Kidney epithelial cell (primary cell): ENCODE measurements around the gene KRTAP10-5. TPM values are rescaled to one million over a fixed set of nuclear protein-coding genes. Genes with fewer than 3 reads are reported as not detected.
"Not testable (repeated sequence)": the region's sequence is repeated elsewhere in the genome, so short reads cannot be mapped to it uniquely, and the experiment has no call there.

Experiments used
- DNase-seq: peaks from one replicate; pipeline ENCODE4 v3.0.0-alpha.2; 2010; ENCODE audit warnings: low read depth
- H3K27me3 ChIP-seq: 2 replicates; pipeline ENCODE4 v1.6.0; 2011; ENCODE audit warnings: low read length; ENCODE audit not compliant: control insufficient read depth, insufficient read depth
- H3K36me3 ChIP-seq: 2 replicates; pipeline ENCODE4 v1.5.1; 2011; ENCODE audit warnings: low read length; ENCODE audit not compliant: control insufficient read depth, insufficient read depth
- H3K4me3 ChIP-seq: 2 replicates; pipeline ENCODE4 v1.5.1; 2011; ENCODE audit warnings: low read depth, mild to moderate bottlenecking, control low read depth, low read length
- total RNA-seq: library from RNA; depleted of rRNA; stranded (reverse); fragments of >200 nt; gene quantifications from 2 replicates; pipeline ENCODE4 v1.2.3, GENCODE V29; 2015
- TF ChIP-seq, protein P1 (sequence below): IDR thresholded peaks from 2 replicates; pipeline ENCODE4 v1.5.1; 2011; ENCODE audit warnings: mild to moderate bottlenecking, moderate library complexity, low read length, control low read depth, inconsistent platforms; ENCODE audit not compliant: insufficient read depth, poor library complexity, severe bottlenecking

Gene KRTAP10-5, protein sequence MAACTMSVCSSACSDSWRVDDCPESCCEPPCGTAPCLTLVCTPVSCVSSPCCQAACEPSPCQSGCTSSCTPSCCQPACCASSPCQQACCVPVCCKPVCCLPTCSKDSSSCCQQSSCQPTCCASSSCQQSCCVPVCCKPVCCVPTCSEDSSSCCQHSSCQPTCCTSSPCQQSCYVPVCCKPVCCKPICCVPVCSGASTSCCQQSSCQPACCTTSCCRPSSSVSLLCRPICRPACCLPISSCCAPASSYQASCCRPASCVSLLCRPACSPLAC
- not detected in 2 replicates for total RNA-seq

DNA sequence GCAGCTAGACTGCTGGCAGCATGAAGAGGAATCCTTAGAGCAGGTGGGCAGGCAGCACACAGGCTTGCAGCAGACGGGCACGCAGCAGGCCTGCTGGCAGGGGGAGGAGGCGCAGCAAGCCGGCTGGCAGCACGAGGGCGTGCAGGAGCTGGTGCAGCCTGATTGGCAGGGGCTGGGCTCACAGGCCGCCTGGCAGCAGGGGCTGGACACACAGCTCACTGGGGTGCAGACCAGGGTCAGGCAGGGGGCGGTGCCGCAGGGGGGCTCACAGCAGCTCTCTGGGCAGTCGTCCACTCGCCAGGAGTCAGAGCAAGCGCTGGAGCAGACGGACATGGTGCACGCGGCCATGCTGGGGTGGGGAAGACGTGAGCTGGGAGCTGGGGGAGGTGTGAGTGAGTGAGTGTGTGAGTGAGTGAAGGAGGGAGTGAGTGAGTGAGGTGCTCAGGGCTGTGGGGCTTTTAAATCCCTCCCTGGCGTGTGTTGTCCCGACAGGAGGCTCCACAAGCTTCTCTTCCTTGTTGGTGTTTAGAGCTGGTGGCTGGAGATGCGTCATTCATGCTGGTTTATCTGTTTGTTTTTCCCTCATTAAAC lies at the start of gene KRTAP10-5:
KRTAP10-5 (minus strand) TSS at position 374 of the 591 bp plus-strand sequence; CDS start at position 348, 26 bp downstream.
- not testable (repeated sequence) for H3K4me3 ChIP-seq, H3K27me3 ChIP-seq, H3K36me3 ChIP-seq, DNase-seq

DNA sequence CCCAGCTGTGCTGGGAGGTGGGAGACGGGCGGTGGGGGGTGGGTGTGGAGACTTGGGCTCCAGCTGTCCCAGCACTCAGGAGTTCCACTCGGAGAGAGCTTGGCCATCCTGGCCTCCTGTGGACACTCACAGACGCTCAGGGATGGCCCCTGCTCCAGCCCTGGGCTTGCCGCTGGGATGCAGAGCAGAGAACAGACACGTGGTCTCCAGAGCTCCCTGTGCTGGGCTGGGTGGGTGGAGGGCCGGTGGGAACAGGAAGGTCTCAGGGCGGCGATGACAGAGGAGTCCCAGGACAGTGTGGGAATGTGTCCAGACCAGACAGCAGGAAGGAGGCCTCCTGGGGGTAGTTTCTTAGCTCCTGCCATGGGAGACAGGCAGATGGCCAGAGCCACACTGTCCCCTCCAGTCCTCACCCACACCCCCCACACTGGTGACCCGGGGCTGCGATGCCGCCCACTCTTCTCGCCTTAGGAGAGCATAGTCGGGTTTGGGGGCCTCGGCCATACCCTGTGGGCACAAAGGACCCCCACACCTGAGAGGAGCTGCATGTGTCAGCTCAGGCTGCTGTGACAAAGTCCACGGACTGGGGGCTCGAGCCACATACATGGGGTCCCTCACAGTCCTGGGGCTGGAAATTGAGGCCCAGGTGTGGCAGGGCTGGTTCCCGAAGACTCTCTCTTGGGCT lies 48.4 kb upstream of the KRTAP10-5 start:
- TF ChIP-seq, protein P1, sequence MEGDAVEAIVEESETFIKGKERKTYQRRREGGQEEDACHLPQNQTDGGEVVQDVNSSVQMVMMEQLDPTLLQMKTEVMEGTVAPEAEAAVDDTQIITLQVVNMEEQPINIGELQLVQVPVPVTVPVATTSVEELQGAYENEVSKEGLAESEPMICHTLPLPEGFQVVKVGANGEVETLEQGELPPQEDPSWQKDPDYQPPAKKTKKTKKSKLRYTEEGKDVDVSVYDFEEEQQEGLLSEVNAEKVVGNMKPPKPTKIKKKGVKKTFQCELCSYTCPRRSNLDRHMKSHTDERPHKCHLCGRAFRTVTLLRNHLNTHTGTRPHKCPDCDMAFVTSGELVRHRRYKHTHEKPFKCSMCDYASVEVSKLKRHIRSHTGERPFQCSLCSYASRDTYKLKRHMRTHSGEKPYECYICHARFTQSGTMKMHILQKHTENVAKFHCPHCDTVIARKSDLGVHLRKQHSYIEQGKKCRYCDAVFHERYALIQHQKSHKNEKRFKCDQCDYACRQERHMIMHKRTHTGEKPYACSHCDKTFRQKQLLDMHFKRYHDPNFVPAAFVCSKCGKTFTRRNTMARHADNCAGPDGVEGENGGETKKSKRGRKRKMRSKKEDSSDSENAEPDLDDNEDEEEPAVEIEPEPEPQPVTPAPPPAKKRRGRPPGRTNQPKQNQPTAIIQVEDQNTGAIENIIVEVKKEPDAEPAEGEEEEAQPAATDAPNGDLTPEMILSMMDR = no peak
- DNase-seq = no peak

DNA sequence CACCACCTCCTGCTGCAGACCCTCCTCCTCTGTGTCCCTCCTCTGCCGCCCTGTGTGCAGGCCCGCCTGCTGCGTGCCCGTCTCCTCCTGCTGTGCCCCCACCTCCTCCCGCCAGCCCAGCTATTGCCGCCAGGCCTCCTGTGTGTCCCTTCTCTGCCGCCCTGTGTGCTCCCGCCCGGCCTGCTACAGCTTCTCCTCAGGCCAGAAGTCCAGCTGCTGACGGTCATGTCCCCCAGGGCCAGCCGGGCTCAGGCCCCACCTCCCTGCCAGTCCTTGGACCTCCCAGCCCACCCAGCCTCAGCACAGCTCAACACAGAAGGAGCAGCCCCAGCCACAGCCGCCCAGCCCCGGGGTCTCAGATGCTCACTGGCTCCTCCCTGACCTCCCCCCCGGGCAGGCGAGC lies 47.4 kb upstream of the KRTAP10-5 start:
- not testable (repeated sequence) for H3K27me3 ChIP-seq, H3K4me3 ChIP-seq, H3K36me3 ChIP-seq, DNase-seq

More for the DNA sequence above, 48.4 kb upstream of the KRTAP10-5 start:
- no peak overlapping the region for H3K4me3 ChIP-seq
- no peaks in the 10 kb centered on the region for H3K27me3 ChIP-seq
- H3K36me3 ChIP-seq = no peaks in the 10 kb centered on the region

DNA sequence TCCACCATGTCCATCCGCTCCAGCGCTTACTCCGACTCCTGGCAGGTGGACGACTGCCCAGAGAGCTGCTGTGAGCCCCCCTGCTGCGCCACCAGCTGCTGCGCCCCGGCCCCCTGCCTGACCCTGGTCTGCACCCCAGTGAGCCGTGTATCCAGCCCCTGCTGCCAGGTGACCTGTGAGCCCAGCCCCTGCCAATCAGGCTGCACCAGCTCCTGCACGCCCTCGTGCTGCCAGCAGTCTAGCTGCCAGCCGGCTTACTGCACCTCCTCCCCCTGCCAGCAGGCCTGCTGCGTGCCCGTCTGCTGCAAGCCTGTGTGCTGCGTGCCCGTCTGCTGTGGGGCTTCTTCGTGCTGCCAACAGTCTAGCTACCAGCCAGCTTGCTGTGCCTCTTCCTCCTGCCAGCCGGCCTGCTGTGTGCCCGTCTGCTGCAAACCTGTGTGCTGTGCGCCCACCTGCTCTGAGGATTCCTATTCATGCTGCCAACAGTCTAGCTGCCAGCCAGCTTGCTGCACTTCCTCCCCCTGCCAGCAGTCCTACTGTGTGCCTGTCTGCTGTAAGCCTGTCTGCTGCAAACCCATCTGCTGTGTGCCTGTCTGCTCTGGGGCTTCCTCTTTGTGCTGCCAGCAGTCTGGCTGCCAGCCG lies 46.9 kb upstream of the KRTAP10-5 start:
- not testable (repeated sequence) for H3K36me3 ChIP-seq, H3K4me3 ChIP-seq, DNase-seq, H3K27me3 ChIP-seq

DNA sequence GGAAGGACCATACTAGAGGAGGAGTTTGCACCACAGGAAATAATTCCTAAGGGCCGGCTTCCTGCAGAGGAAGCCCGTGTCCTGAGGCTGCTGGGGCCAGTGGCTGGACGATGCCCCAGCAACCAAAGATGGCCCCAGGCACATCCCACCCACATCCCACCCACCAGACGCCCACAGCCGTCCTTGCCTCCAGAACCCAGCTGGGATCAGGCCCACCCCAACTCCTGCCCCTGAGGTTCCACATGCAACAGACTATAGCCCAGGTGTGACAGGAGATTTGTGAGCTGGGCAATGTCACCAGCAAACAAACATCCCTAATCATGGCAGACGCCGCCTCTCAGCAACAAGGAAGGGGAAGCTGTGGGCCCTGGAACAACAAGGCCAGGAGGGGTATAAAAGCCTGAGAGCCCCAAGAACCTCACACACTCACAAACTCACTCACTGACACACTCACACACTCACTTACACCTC lies 46.3 kb upstream of the KRTAP10-5 start, which contains the start of gene KRTAP10-9:
KRTAP10-9 (plus strand) TSS at position 421 of the 471 bp plus-strand sequence. CDS start 79 bp downstream, outside the sequence.
- DNase-seq = no peak
- no peaks in the 10 kb centered on the region for H3K36me3 ChIP-seq
- no peaks in the 10 kb centered on the region for H3K27me3 ChIP-seq
- no peak within 1 kb of the TSS for H3K4me3 ChIP-seq
- TF ChIP-seq, protein P1 = no peak

DNA sequence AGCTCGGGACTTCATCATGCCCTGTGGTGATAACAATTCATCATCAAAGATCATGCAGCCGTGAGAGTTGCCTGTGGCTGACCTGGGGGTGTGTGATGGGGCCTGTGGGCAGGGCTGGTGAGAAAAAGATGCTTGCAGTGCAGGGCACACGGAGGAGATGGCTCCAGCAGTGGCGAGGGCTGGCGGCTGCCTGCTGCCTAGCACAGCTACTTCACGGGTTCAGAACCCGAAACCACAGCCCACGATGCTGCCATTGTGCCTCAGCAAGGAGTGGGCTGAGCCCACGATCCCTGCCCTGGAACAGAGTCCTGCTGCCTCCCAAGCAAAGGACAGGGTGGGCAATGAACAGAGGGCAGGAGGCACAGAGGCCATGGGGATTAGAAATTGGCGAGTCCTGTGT lies 45.9 kb upstream of the KRTAP10-5 start:
- DNase-seq = no peak
- no peak overlapping the region for H3K4me3 ChIP-seq
- H3K36me3 ChIP-seq = no peaks in the 10 kb centered on the region
- no peaks in the 10 kb centered on the region for H3K27me3 ChIP-seq
- TF ChIP-seq, protein P1 = no peak

DNA sequence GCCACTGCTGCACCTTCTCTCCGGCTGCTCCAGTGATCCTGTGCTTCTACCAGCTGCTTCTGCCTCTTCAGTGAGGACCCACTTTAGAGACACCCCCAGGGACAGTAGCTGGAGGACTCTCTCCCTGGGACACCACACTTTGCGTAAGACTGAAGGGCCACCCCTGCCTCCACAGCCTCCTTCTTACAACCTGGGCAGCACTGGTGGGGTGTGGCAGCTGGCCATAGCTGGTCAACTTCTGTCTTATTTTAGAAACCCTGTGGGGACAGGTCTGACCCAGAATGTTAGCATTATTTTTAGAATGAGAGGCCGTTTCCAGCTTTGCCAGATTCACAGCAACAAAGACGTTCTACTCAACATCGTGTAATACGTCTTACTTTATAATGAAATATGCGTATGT lies 45.4 kb upstream of the KRTAP10-5 start:
- no peaks in the 10 kb centered on the region for H3K36me3 ChIP-seq
- TF ChIP-seq, protein P1 = no peak
- no peak overlapping the region for H3K4me3 ChIP-seq
- no peak for DNase-seq
- H3K27me3 ChIP-seq = no peaks in the 10 kb centered on the region
